Forelimb muscle (tissue), 1 donor: ENCODE data around the gene SLC13A3. TPM values are rescaled to one million over a fixed set of nuclear protein-coding genes. Genes with fewer than 3 reads are reported as not detected.

Experiments
- DNase-seq: peaks from one replicate; pipeline ENCODE4 v3.0.0-alpha.2; 2013; ENCODE audit warnings: low read depth
- polyA plus RNA-seq: library from polyadenylated mRNA; unstranded; fragments of 120-200 nt; gene quantifications from one replicate; pipeline ENCODE4 v1.2.1, GENCODE V29; 2013; ENCODE audit not compliant: insufficient read length

The SLC13A3 gene, protein sequence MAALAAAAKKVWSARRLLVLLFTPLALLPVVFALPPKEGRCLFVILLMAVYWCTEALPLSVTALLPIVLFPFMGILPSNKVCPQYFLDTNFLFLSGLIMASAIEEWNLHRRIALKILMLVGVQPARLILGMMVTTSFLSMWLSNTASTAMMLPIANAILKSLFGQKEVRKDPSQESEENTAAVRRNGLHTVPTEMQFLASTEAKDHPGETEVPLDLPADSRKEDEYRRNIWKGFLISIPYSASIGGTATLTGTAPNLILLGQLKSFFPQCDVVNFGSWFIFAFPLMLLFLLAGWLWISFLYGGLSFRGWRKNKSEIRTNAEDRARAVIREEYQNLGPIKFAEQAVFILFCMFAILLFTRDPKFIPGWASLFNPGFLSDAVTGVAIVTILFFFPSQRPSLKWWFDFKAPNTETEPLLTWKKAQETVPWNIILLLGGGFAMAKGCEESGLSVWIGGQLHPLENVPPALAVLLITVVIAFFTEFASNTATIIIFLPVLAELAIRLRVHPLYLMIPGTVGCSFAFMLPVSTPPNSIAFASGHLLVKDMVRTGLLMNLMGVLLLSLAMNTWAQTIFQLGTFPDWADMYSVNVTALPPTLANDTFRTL
- polyA plus RNA-seq, result 3.3 TPM

DNA sequence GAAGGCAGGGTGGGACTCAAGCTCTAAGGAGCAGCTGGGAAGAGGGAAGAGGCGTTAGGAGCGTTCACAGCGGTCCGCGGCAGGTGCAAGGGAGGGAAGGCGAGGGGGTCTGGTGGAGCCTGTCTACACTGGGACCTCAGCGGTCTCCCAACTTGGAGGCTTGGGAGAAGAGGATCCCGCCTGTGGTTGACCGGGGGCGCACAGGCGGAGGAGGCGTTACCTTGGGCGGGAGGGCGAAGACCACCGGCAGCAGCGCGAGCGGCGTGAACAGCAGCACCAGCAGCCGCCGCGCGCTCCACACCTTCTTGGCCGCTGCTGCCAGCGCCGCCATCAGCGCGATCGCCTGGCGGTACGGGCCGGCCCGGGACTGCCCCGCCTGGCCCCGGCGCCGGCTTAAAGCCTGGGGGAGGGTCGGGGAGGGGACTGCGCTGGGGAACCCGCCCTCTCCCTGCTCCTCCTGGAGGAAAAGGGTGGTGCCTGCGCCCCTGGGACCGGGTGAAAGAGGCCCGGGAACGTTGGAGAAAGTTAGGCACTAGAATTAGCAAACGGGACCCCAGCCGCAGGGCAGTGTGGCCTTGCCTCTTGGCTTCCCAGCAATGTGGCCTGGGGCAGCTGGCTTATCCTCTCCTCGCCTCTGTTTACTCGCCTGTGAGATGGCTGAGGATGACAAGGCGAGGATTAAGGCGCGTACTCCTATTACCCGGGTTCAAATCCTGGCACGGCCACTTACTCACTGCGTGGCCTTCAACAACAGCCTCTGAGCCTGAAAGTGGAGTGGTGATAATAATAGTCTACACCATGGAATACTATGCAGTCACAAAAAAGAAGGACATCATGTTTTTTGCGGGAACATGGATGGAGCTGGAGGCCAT is at the start of gene SLC13A3:
SLC13A3 (minus strand) TSS at position 369 of the 872 bp plus-strand sequence; CDS start at position 331, 38 bp downstream.
- no peak for DNase-seq

DNA sequence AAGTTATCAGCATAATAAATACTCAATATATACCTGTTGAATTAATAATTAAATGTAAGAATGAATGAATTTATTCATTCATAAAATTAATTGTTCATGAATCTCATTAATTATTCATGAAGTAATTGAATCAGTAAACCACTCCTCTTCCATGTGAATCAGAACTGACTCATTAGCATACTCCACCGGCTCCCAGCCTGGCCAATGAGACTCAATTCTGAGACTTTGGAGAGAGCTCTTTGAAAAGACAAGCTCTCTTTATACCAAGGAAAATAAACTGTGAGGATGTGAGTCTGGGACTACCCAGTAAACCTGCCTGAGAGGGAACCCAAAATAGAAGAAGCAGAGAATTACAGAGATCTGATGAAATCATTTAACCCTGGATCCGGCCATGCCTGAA is 49.8 kb upstream of the SLC13A3 start:
- no peak for DNase-seq

DNA sequence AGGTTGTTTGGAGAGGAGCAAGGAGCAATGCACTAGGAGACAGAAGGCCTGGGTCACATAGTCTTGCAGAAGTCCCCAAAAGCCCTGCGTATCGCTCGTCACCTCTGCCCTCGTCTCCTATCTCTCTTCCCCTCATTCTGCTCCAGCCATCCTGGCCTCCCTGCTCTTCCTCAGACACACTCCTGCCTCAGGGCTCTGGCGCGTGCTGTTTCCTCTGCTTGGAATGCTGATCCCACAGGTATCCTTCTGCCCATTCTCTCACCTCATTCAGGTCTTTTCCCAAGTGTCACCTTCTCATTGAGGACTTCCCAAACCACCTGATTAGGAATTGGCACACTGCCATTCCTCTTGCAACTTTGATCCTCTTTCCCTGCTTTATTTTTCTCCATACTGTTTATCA is 49.2 kb upstream of the SLC13A3 start:
- no peak for DNase-seq

DNA sequence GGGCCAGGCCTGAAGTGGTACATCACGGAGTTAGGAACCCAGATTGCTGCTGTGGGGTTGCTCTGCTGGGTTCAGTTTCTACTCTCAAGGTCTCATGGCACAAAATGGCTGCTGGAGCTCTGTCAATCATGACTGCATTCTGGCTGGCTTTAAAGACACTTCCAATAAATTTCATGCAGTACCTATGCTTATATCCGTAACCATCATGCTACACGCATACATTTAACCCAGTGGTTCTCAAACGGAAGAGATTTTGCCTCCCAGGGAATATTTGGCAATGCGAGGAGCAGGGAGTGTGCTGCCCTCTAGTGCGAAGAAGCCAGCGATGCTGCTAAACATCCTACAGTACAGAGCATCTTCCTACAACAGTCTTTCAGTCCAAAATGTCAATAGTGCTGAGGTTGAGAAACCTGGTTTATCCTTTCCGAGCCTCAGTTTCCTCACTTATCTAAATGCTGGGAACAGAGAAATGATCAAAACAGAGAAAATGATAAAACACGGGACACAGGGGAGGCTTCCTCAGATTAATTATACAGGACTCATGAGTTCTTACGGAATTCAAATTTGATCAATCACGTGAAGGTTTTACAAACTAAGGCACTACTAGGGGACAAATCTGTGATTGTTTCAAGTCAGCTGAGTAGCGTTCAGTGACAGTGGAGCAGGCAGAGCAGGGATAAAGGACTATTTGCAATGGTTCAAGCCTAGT is 48.5 kb upstream of the SLC13A3 start:
- no peak for DNase-seq

DNA sequence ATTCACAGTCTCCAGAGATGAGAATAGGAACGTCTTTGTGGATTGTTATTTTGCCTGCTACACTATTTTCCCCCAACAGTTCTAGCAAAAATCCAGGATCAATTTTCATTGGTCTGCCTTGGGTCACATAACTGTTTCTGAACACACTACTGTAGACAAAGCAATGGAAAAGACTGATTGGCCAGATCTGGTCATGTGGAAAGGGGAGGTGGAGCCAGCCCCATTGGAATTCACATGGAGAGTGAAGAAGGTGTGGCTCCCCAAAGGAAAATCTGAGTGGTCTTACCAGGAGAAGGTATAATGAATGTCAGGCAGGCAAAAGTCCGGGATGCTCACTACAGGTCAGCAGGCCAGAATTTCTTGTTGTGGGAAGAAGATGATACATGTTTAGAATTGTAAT is 47.5 kb upstream of the SLC13A3 start:
- no peak for DNase-seq

DNA sequence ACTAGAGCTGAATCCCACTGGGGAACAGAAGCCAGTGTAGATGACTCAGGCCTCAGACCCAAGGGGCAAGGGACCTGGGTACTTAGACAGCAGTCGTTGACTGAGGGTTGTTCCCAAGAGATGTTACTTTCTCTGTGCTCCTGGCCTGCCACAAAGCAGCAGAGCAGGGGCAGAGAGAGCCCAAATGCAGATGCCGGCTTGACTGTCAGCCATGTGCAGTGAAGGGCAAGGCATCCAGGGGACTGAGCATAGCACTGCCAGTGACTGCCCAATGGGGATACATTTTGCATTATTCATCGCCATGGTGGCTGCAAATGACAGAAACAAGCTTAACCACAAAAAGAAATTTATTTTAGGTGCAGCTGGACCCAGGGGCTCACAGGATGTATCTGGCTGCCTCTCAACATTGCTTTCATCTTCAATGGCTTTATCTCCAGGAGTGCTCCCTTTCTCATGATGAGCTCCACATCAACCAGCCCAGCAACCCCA is 45.6 kb upstream of the SLC13A3 start:
- DNase-seq, result no peak

DNA sequence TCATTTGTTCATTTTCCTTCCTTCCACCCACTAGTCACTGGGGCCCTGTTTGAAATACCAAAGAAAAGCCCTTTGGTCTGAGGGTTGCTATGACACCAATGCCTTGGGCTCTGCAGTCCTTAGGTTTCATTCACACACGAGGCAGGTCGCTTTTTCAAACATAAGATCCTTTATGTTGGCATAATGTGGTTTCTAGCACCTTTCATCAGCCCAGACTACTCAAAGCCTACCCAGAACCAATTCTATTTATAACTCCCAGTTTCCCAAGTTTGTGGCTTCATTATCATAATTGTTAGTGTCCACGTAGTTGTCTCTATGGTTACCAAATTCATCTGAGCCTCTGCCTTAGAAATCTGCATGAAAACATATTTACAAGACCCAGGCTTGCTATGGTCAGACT is 44.6 kb upstream of the SLC13A3 start:
- no peak for DNase-seq

DNA sequence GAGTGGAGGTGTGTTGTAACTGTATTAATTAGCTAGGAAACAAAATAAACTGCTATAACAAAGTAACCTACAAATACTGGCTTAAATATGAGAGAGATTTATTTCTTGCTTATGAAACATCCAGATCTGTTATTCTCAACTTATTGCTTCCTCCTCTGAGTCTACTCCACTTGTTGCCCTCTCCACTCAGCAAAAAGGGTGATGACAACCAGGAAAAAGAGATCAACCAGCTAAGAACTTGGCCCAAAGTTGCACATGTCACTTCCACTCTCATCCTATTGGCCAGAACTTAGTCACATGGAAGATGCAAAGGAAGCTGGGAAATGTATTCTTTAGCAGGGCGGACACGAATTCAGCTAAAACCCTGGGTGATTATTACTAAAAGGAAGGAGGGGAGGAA is 43.2 kb upstream of the SLC13A3 start:
- DNase-seq, result no peak

DNA sequence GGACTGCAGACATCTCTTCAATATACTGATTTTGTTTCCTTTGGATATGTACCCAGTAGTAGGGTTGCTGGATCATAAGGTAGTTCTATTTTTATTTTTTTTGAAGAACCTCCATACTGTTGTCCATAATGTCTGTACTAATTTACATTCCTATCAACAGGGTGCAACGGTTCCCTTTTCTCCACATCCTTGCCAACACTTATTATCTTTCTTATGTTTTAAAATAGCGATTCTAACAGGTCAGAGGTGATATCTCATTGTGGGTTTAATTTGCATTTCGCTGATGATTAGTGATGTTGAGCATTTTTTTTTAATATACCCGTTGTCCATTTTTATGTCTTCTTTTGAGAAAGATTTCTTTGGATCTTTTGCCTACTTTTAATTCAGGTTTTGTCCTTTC is 39.9 kb upstream of the SLC13A3 start:
- no peak for DNase-seq

DNA sequence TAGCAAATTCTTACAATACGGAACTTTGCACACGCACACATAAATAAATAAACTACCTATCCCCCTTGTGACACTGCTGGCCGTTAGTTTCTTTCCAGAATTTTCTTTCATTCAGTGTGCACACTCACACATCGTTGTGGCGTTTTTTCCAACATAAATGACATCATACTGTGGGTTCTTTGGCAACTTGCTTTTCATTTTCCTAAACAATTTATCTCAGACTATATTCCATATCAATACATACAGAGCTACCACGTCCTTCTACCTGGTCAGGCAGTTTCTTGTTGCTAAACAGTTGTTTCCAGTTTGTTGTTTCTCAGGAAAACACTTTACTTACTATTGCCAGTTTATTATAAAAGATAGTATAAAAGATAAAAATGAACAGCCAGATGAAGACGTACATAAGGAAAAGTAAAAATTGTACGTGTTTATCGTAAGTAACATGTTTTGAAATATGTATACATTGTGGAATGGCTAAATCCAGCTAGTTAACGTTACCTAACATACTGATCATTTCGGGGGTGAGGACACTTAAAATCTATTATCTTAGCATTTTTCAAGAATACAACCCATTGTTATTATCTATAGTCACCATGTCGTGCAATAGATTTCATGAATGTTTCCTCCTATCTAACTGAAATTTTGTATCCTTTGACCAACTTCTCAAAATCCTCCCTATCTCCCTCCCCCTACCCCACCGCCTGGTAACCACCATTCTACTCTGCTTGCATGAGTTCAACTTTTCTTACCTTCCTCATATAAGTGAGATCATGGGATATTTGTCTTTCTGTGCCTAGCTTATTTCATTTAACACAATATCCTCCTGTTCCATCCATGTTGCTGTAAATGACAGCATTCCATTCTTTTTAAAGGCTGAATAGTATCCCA is 39.2 kb upstream of the SLC13A3 start:
- DNase-seq, result no peak

DNA sequence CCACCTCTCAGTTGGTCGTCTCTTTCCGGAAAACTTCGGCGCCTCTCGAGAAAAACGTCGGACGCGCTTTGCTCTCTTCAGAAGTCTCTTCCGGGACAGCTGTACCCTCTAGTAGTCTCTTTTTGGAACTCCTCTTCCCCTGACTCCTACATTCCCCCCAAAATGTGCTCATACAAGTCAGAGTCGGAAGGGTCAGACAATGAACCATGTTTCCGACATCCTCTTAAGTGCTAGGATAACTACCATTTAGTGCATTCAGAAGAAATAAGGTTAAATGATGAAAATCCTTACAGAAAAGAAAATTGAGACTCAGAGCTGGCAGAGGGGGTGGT is 38.5 kb upstream of the SLC13A3 start:
- no peak for DNase-seq

DNA sequence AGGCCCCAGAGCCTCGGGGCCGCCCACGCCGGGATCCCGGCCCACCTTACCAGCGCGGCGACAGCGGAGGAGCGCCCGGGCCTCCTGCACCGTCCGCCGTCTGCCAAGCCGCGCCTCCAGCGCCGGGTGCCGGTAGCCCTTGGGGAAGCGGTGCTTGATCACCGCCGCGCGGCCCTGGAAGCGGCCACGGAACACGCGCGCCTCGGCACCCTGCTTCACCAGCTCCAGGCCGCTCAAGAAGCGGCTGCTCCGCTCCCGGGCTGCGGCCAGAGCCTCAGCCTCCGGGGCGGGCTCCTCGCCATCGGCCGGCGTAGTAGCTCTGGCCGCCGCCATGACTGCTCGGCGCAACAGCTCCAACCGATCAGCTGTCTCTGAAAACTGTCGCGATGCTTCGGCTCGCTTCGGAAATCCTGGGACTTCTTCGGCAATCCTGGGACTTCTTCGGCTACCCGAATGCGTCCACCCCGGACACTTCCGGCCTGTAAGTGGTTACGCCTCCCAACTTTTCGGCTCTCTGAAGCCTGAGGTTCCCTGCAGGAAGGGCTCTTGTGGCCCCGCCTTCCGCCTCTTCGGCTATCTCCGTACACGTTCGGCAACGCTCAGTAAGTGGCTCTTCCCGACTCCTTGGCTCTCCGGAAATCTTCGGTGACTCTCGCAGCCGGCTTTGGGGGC is 38.0 kb upstream of the SLC13A3 start, which contains the start of gene TP53RK:
TP53RK (minus strand) TSS at position 363 of the 672 bp plus-strand sequence; CDS start at position 333, 30 bp downstream.
- peak; percentile 99 for DNase-seq

DNA sequence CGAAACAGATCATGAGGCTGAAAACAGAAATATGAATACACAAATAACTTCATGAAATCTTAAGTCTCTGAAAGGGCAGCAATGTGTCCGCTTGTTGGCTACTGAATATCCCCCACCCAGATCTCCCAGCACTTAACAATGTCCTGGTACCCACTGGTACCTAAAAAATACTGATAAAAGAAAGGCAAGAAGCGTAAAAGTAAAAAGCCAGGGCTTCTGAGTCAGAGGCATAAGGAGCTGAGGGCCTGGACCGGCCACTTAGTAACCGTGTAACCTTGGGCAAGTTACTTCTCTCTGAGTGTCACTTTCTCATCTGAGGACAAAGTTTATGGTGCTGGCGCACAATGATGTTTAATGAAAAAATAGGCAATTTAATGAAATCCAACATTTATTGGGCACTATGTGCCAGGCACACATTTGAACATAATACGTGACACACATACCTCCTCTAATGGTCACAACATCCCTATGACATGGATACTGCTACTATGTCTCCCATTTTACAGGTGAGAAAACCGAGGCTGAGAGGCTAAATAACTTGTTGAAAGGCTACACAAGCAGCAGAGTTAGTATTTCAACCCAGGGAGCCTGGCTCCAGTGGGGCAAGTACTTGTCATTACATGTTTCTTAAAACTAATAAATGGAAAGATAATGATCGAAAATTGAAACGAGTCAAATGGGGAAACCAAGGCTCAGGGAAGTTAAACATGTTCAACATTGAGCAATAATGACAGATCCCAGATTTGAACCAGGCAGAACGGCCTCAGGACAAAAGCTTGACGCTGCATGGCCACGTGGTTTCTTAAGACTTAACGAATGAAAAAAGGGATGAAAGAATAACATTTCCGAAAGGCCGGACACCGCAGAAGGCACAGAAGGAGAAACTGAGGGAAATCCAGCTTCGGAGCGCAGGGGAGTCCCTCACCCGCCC is 37.2 kb upstream of the SLC13A3 start:
- no peak for DNase-seq

DNA sequence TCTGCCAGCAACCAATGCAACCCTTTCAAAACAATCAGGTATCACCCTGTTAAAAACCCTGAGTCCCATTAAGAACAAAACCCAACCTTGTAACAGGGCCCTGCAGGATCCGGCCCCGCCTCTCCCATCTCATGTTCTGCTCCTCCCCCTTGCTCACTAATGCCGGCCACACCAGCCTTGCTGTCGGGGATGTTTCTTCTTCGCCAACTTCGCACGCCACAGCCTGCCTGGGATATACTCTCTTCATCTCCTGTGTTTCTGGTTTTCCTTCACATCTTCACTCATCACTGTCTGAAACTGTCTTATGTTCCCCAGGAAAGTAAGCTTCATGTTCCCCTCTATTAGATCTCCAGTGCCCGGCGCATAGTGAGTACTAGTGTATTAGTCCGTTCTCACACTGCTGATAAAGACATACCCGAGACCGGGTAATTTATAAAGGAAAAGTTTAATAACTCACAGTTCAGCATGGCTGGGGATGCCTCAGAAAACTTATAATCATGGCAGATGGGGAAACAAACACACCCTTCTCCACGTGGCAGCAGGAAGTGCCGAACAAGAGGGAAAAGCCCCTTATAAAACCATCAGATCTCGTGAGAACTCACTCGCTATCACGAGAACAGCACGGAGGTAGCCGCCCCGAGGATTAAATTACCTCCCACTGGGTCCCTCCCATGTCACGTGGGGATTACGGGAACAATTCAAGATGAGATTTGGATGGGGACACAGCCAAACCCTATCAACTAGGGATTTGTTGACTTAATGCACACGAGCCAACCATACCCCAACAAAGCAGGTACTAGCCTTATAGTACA is 32.9 kb upstream of the SLC13A3 start:
- no peak for DNase-seq

DNA sequence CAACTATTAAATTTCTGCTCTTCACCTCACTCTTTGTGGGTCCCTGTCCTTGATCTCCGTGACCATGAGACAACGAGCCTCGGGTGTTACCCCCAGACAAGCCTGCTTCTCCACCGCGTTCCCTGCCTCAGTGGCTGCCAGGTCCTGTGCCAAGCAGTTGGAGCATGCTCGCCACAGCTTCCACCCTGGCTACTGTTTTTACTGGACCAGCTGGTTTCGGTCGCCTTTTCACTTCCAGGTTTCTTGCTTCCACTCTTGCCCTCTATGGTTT is 32.3 kb upstream of the SLC13A3 start:
- DNase-seq, result no peak

DNA sequence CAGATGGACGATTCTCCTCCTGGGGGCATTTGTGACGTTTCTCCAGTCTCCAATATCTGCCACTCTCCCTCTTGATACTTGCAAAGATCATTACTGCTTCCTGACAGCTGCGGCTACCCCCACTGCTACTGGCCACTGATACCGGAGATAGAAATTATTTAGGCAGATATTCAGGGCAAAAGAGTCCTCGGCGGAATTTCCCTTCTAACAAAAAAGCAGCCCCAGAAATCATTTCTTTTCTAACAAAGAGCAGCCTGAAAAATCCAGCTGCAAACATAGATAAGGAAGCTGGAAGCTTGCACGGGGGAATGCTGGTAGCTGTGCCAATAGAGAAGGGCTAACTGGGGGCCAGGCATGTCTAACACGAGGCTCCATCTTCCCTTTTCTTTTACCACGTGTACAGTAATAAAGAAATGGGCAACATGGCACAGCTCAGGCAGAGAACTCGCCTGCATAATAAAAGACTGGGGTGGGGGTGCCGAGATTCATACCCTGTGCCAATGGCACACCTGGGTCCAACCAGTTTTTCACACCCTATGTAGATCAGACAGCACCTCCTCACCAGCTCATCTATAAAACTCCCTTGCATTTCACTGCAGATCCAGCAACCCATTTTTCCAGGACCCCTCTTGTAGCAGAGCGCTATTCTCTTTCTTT is 31.9 kb upstream of the SLC13A3 start:
- no peak for DNase-seq

DNA sequence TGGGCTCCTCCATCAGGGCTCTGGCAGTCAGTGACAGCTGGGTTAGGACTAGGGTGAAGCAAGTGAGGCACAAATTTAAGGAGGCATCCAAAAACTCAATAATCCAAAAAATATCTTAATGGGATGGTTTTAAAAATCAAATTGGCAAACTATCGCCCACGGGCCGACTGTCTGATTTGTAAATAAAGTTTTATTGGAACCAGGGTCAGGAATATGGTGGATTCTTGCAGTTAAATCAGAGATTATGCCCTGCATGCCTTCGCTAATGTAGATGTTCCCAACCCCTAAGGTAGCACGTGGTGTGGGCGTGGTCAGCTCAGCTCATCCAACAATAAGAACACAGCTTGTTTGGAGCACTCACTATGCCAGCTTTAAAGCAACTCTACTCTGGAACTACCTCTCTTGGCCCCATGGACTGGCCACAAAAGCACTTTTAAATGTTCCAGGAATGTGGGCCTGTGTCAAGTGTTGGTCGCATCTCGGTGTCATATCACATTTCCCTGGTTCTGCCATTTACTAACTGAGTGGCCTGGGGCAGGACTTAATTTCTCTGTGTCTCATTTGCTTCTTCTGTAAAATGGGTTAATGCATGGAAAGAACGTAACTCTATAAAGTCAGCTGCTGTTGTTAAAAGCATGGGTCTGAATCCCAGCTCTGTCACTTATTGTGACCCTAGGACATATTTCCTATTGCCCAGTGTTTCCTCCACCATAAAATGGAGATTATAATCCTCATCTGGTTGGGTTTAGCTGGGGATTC is 31.0 kb upstream of the SLC13A3 start:
- DNase-seq, result no peak
